Suprapubic skin (tissue), 4 donors: Measurements from ENCODE around the gene CLCN5. TPM values are rescaled to one million over a fixed set of nuclear protein-coding genes. Genes with fewer than 3 reads are reported as not detected.

Experiments used
- DNase-seq, 2 donors: peaks; one replicate each; pipeline ENCODE4 v3.0.0-alpha.2; 2019; ENCODE audit warnings: low spot score in 2 of 2
- H3K27ac ChIP-seq: fragments of 200-600 bp; sonication (generic); one replicate; pipeline ENCODE4 v1.5.1; 2019
- H3K27me3 ChIP-seq: fragments of 200-600 bp; sonication (generic); one replicate; pipeline ENCODE4 v1.5.1; 2019
- H3K36me3 ChIP-seq: fragments of 200-600 bp; sonication (generic); one replicate; pipeline ENCODE4 v1.5.1; 2019
- H3K4me1 ChIP-seq: fragments of 200-600 bp; sonication (generic); one replicate; pipeline ENCODE4 v1.5.1; 2019
- H3K4me3 ChIP-seq: fragments of 200-600 bp; sonication (generic); one replicate; pipeline ENCODE4 v1.5.1; 2019; ENCODE audit warnings: mild to moderate bottlenecking
- H3K9me3 ChIP-seq: fragments of 200-600 bp; sonication (generic); one replicate; pipeline ENCODE4 v1.5.1; 2019
- CTCF ChIP-seq, 2 donors: fragments of 200-600 bp in 1 of 2; fragments of 450-650 bp in 1 of 2; sonication (generic) in 1 of 2; IDR thresholded peaks; one replicate each; pipeline ENCODE4 v1.5.1; 2016 to 2019; ENCODE audit warnings: antibody characterized with exemption in 2 of 2, mild to moderate bottlenecking in 1 of 2, moderate library complexity in 1 of 2
- EP300 ChIP-seq: sonication (generic); formaldehyde crosslinking; IDR thresholded peaks from one replicate; pipeline ENCODE4 v1.6.1; 2017; ENCODE audit warnings: antibody characterized with exemption
- POLR2A ChIP-seq, 2 donors: fragments of 450-650 bp; IDR thresholded peaks; one replicate each; pipeline ENCODE4 v1.6.1; 2017; ENCODE audit warnings: antibody characterized with exemption in 2 of 2, mild to moderate bottlenecking in 2 of 2, moderate library complexity in 2 of 2
- POLR2AphosphoS5 ChIP-seq, 3 donors: sonication (generic); formaldehyde crosslinking; IDR thresholded peaks; one replicate each; pipeline ENCODE4 v1.6.1; 2017; ENCODE audit warnings: antibody characterized with exemption in 3 of 3
- WGBS: methylation state at CpG from one replicate; pipeline ENCODE4 v1.1.5; 2018; 5-methylcytosine and 5-hydroxymethylcytosine counted together
- total RNA-seq, 4 donors: library from RNA; depleted of rRNA; stranded (reverse); fragments of >200 nt; gene quantifications; one replicate each; pipeline ENCODE4 v1.1.0, GENCODE V29; 2016

Gene CLCN5
- total RNA-seq, 4 donors from 2014 or later: 6.9 to 24.1 (median 11.5) TPM

- Histone ChIP-seq H3K27me3 (no peaks in the 10 kb centered on the region), H3K4me3 (no peak overlapping the region), H3K9me3 (no peaks in the 10 kb centered on the region), H3K27ac (no peak overlapping the region), H3K36me3 (no peaks in the 10 kb centered on the region), H3K4me1 (no peaks in the 10 kb centered on the region)
- no peak for TF ChIP-seq POLR2AphosphoS5 (IDR thresholded peaks at IDR 0.05)
- no peak for TF ChIP-seq POLR2A (IDR thresholded peaks at IDR 0.05)
- TF ChIP-seq CTCF (IDR thresholded peaks at IDR 0.05): no peak
- TF ChIP-seq EP300: no peak
- 52% methylated on average over 1 of the region's 1 CpG for WGBS
- DNase-seq: no peak
Observed at GRCh38 chrX:50049228-50049627, 126.8 kb downstream of the CLCN5 start.

- no peaks in the 10 kb centered on the region for H3K27me3 ChIP-seq
- no peak overlapping the region for H3K27ac ChIP-seq
- no peak for DNase-seq
- H3K9me3 ChIP-seq: no peaks in the 10 kb centered on the region
- H3K36me3 ChIP-seq: no peaks in the 10 kb centered on the region
- 26% methylated on average over 1 of the region's 1 CpG for WGBS
- no peak overlapping the region for H3K4me3 ChIP-seq
- H3K4me1 ChIP-seq: no peaks in the 10 kb centered on the region
- TF ChIP-seq POLR2A (IDR thresholded peaks at IDR 0.05) (no peak), POLR2AphosphoS5 (IDR thresholded peaks at IDR 0.05) (no peak), EP300 (no peak), CTCF (IDR thresholded peaks at IDR 0.05) (no peak)
Observed at GRCh38 chrX:50054147-50054546, 131.8 kb downstream of the CLCN5 start.

- no peak overlapping the region for H3K4me3 ChIP-seq
- no peaks in the 10 kb centered on the region for H3K9me3 ChIP-seq
- 72% methylated on average over 4 of the region's 4 CpGs for WGBS
- no peaks in the 10 kb centered on the region for H3K4me1 ChIP-seq
- TF ChIP-seq CTCF (IDR thresholded peaks at IDR 0.05) (no peak), EP300 (no peak), POLR2AphosphoS5 (IDR thresholded peaks at IDR 0.05) (no peak), POLR2A (IDR thresholded peaks at IDR 0.05) (no peak)
- no peak overlapping the region for H3K27ac ChIP-seq
- H3K36me3 ChIP-seq: no peaks in the 10 kb centered on the region
- no peak for DNase-seq
- no peaks in the 10 kb centered on the region for H3K27me3 ChIP-seq
Observed at GRCh38 chrX:50066318-50066937, 144.0 kb downstream of the CLCN5 start.

- no peaks in the 10 kb centered on the region for H3K4me1 ChIP-seq
- H3K4me3 ChIP-seq: no peak overlapping the region
- DNase-seq: no peak
- no peaks in the 10 kb centered on the region for H3K36me3 ChIP-seq
- TF ChIP-seq CTCF (IDR thresholded peaks at IDR 0.05): no peak
- no peak for TF ChIP-seq POLR2AphosphoS5 (IDR thresholded peaks at IDR 0.05)
- TF ChIP-seq POLR2A (IDR thresholded peaks at IDR 0.05): no peak
- TF ChIP-seq EP300: no peak
- H3K27me3 ChIP-seq: no peaks in the 10 kb centered on the region
- H3K27ac ChIP-seq: no peak overlapping the region
- WGBS: 40% methylated on average over 9 of the region's 9 CpGs
- no peaks in the 10 kb centered on the region for H3K9me3 ChIP-seq
Observed at GRCh38 chrX:50067435-50068284, 145.3 kb downstream of the CLCN5 start.

GRCh38 chrX:50068285-50068563 lies 145.8 kb downstream of the CLCN5 start:
- no peak for DNase-seq
- Histone ChIP-seq H3K9me3 (no peaks in the 10 kb centered on the region), H3K36me3 (no peaks in the 10 kb centered on the region), H3K27me3 (no peaks in the 10 kb centered on the region), H3K27ac (no peak overlapping the region), H3K4me3 (no peak overlapping the region), H3K4me1 (no peaks in the 10 kb centered on the region)
- no peak for TF ChIP-seq POLR2AphosphoS5 (IDR thresholded peaks at IDR 0.05)
- TF ChIP-seq POLR2A (IDR thresholded peaks at IDR 0.05): no peak
- no peak for TF ChIP-seq EP300
- TF ChIP-seq CTCF (IDR thresholded peaks at IDR 0.05): no peak
- WGBS: 38% methylated on average over 2 of the region's 2 CpGs
